SK-N-SH treated with all-trans-retinoic acid at 6 μM for 48 hours (cell line): ENCODE measurements around the gene MRPL38.
"Not testable (repeated sequence)": the region's sequence is repeated elsewhere in the genome, so short reads cannot be mapped to it uniquely, and the experiment has no call there.

ENCODE experiments used
- ATAC-seq: fragments of 200-7000 bp; cut with Tn5 transposase; 3 replicates; pipeline ENCODE4 v1.9.1; 2020; ENCODE audit warnings: mild to moderate bottlenecking, moderate library complexity
- ARNTL ChIP-seq: fragments of 450-650 bp; formaldehyde crosslinking; IDR thresholded peaks from 2 replicates; pipeline ENCODE4 v1.5.0; 2020; ENCODE audit warnings: low read depth, mild to moderate bottlenecking, moderate library complexity, borderline replicate concordance
- CSDC2 ChIP-seq: fragments of 250-450 bp; sonication (Bioruptor Pico); IDR thresholded peaks from 2 replicates; pipeline ENCODE4 v1.5.0; 2020; ENCODE audit warnings: mild to moderate bottlenecking, moderate library complexity
- CSRNP3 ChIP-seq: fragments of 250-450 bp; sonication (Bioruptor Pico); IDR thresholded peaks from 2 replicates; pipeline ENCODE4 v1.5.1; 2021; ENCODE audit warnings: mild to moderate bottlenecking, moderate library complexity
- ESRRG ChIP-seq: fragments of 250-450 bp; sonication (Bioruptor Pico); IDR thresholded peaks from 2 replicates; pipeline ENCODE4 v1.6.1; 2021; ENCODE audit warnings: mild to moderate bottlenecking
- ISL1 ChIP-seq: fragments of 250-450 bp; sonication (Bioruptor Pico); IDR thresholded peaks from 2 replicates; pipeline ENCODE4 v2.1.2; 2022; ENCODE audit warnings: mild to moderate bottlenecking, moderate library complexity
- PATZ1 ChIP-seq: fragments of 250-450 bp; sonication (Bioruptor Pico); IDR thresholded peaks from 2 replicates; pipeline ENCODE4 v1.8.0; 2020; ENCODE audit warnings: mild to moderate bottlenecking, moderate library complexity, borderline replicate concordance
- POU6F1 ChIP-seq: fragments of 250-450 bp; sonication (Bioruptor Pico); IDR thresholded peaks from 2 replicates; pipeline ENCODE4 v1.8.0; 2021; ENCODE audit warnings: low read depth, mild to moderate bottlenecking, moderate library complexity, borderline replicate concordance
- PPARA ChIP-seq: fragments of 250-450 bp; sonication (Bioruptor Pico); IDR thresholded peaks from 2 replicates; pipeline ENCODE4 v1.5.0; 2020; ENCODE audit warnings: mild to moderate bottlenecking, borderline replicate concordance
- SNAI2 ChIP-seq: fragments of 250-450 bp; sonication (Bioruptor Pico); IDR thresholded peaks from 2 replicates; pipeline ENCODE4 v1.5.0; 2020; ENCODE audit warnings: mild to moderate bottlenecking, moderate library complexity
- TCF4 ChIP-seq: fragments of 250-450 bp; sonication (Bioruptor Pico); IDR thresholded peaks from 2 replicates; pipeline ENCODE4 v1.8.0; 2021; ENCODE audit warnings: mild to moderate bottlenecking, moderate library complexity, borderline replicate concordance
- TOX ChIP-seq: fragments of 250-450 bp; sonication (Bioruptor Pico); IDR thresholded peaks from 2 replicates; pipeline ENCODE4 v1.8.0; 2021; ENCODE audit warnings: mild to moderate bottlenecking, moderate library complexity, borderline replicate concordance
- ZC3H10 ChIP-seq: fragments of 250-450 bp; sonication (Bioruptor Pico); IDR thresholded peaks from 2 replicates; pipeline ENCODE4 v1.5.1; 2021; ENCODE audit warnings: mild to moderate bottlenecking, moderate library complexity
- ZFP3 ChIP-seq: fragments of 250-450 bp; sonication (Bioruptor Pico); IDR thresholded peaks from 2 replicates; pipeline ENCODE4 v1.5.0; 2020; ENCODE audit warnings: mild to moderate bottlenecking, moderate library complexity
- ZNF8 ChIP-seq: fragments of 450-650 bp; formaldehyde crosslinking; IDR thresholded peaks from 2 replicates; pipeline ENCODE4 v1.5.0; 2020; ENCODE audit warnings: mild to moderate bottlenecking, moderate library complexity
- TF ChIP-seq, protein P1 (sequence below): fragments of 250-450 bp; sonication (Bioruptor Pico); IDR thresholded peaks from 2 replicates; pipeline ENCODE4 v1.5.1; 2020; ENCODE audit warnings: low read depth, mild to moderate bottlenecking, moderate library complexity

Gene MRPL38

GRCh38 chr17:75854101-75854748 lies 50.5 kb downstream of the MRPL38 start:
- peak; percentile 50 for ATAC-seq
- TF ChIP-seq ZFP3: no peak
- TF ChIP-seq CSDC2: no peak
- TF ChIP-seq TOX (CRISPR knock-in tag): no peak
- TF ChIP-seq PPARA (CRISPR knock-in tag): no peak
- 0 out of 2 replicates have a peak, but pooled peaks have one; percentile 49 for TF ChIP-seq SNAI2 (CRISPR knock-in tag)
- TF ChIP-seq, all 23 proteins: peak for 1

- TF ChIP-seq ARNTL (CRISPR knock-in tag) (no peak), PATZ1 (CRISPR knock-in tag) (0 out of 2 replicates have a peak, but pooled peaks have one; percentile 3)
- ATAC-seq: no peak
These were observed 51.3 kb downstream of the MRPL38 start for GRCh38 chr17:75853433-75853832.

DNA sequence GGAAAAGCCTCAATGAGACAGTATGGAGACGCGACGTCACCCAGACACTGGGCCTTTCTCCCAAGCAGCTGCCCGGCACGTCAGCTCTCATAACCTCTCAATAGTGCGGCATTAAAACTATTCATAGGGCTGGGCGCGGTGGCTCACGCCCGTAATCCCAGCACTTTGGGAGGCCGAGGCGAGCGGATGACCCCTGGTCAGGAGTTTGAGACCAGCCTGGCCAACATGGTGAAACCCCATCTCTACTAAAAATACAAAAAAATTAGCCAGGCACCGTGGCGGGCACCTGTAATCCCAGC lies 53.0 kb downstream of the MRPL38 start:
- ATAC-seq: not testable (repeated sequence)

DNA sequence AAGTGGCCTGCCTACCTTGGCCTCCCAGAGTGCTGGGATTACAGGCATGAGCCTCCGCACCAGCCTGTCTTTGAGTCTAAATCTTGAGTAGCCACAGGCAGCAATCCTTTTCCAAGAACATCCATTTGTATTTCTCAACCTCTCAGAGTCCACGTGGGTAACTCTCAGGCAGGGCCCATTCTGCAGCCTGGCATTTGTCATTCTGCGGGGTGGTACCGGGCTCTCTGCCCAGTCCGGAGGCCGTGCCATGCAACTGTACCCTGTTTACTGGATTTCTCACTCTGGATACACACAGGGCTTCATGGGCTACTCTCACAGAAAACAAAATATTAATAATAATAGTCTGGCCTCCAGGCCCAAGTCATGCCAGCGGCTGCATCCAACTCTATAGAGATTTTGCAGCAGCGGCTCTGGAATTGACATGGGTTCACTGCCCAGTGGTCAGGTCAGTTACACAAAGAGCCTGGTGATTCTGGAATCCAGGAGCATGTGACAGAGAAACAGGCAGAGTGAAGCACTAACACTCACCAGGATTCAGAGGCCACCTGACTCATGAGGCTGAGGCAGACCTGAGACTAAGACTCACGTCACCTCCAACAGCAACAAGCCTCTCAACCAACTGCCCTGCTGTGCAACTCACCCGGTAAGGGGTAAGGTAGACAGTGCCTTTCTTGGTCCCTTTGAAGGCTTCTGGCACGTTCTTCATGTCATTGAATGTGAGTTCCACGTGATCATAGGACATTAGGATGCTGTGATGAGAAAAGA lies 53.6 kb downstream of the MRPL38 start:
- ATAC-seq: no peak
- TF ChIP-seq ZFP3: no peak

DNA sequence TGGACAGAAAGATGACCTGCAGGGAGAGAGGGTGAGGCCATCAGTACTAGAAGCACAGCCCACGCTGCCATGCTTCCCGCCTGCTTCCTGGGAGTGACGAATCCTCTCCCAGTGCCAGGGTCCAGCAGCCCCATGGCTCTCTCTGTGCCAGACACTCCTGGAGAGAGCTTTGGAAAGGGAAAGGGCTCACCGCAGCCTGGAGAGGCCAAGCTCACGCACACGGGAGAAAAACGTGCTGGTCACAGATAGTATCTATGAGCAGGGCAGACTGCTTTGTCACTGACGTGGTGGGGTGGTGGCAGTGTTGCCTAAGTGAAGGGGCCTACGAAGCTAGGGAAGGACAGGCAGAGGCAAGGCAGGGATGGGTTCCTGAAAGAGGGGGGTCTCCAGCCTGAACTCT lies 55.0 kb downstream of the MRPL38 start:
- no peak for ATAC-seq
- no peak for TF ChIP-seq CSRNP3 (CRISPR knock-in tag)
- no peak for TF ChIP-seq TCF4 (CRISPR knock-in tag)
- no peak for TF ChIP-seq PPARA (CRISPR knock-in tag)
- no peak for TF ChIP-seq POU6F1
- no peak for TF ChIP-seq ISL1
- TF ChIP-seq CSDC2: no peak
- TF ChIP-seq ZNF8: no peak
- no peak for TF ChIP-seq TOX (CRISPR knock-in tag)

- TF ChIP-seq ESRRG (CRISPR knock-in tag) (no peak), ZC3H10 (CRISPR knock-in tag) (no peak), ZNF8 (no peak), POU6F1 (no peak), PPARA (CRISPR knock-in tag) (no peak)
- TF ChIP-seq, protein P1, sequence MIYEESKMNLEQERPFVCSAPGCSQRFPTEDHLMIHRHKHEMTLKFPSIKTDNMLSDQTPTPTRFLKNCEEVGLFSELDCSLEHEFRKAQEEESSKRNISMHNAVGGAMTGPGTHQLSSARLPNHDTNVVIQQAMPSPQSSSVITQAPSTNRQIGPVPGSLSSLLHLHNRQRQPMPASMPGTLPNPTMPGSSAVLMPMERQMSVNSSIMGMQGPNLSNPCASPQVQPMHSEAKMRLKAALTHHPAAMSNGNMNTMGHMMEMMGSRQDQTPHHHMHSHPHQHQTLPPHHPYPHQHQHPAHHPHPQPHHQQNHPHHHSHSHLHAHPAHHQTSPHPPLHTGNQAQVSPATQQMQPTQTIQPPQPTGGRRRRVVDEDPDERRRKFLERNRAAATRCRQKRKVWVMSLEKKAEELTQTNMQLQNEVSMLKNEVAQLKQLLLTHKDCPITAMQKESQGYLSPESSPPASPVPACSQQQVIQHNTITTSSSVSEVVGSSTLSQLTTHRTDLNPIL (CRISPR knock-in tag): no peak
- no peak for ATAC-seq
These were observed 55.4 kb downstream of the MRPL38 start for GRCh38 chr17:75849279-75849646.
